Fibroblast of skin of back (primary cell): Measurements from ENCODE around the gene PHKA1. TPM values are rescaled to one million over a fixed set of nuclear protein-coding genes. Genes with fewer than 3 reads are reported as not detected.
"Not testable (repeated sequence)": the region's sequence is repeated elsewhere in the genome, so short reads cannot be mapped to it uniquely, and the experiment has no call there.

Source experiments
- DNase-seq: peaks from one replicate; pipeline ENCODE4 v3.0.0-alpha.2; 2013
- polyA plus RNA-seq, 2 experiments: library from polyadenylated mRNA; unstranded; fragments of 120-200 nt; gene quantifications; one replicate each; pipeline ENCODE4 v1.2.1, GENCODE V29; 2013; ENCODE audit not compliant: insufficient read length in 2 of 2

The PHKA1 gene
- 3.9 TPM for polyA plus RNA-seq (2013, experiment 1 of 2; ENCODE audit: insufficient read length)
- 5.1 TPM for polyA plus RNA-seq (2013, experiment 2 of 2; ENCODE audit: insufficient read length)

- peak; percentile 19 for DNase-seq
Measured at GRCh38 chrX:72713599-72714477, at the start of gene PHKA1. Gene PHKA1, minus strand, starts transcription at chrX:72714306. Its CDS starts 426 bp downstream, at chrX:72713880.

GRCh38 chrX:72760454-72760853 is 46.3 kb upstream of the PHKA1 start:
- not testable (repeated sequence) for DNase-seq

GRCh38 chrX:72748545-72748944 is 34.4 kb upstream of the PHKA1 start:
- DNase-seq = not testable (repeated sequence)

GRCh38 chrX:72745546-72745945 is 31.4 kb upstream of the PHKA1 start:
- DNase-seq = not testable (repeated sequence)

- peak; percentile 79 for DNase-seq
Measured at GRCh38 chrX:72735561-72735960, 21.5 kb upstream of the PHKA1 start.

- DNase-seq = not testable (repeated sequence)
Measured at GRCh38 chrX:72733636-72734035, 19.5 kb upstream of the PHKA1 start.

GRCh38 chrX:72727846-72728245 is 13.7 kb upstream of the PHKA1 start:
- no peak for DNase-seq

- DNase-seq = no peak
Measured at GRCh38 chrX:72716766-72717165, 2.7 kb upstream of the PHKA1 start.

GRCh38 chrX:72715546-72715945 is 1.4 kb upstream of the PHKA1 start:
- DNase-seq = no peak

GRCh38 chrX:72714478-72714916 is 391 bp upstream of the PHKA1 start:
- DNase-seq = peak; percentile 68

- no peak for DNase-seq
Measured at GRCh38 chrX:72713130-72713529, 976 bp downstream of the PHKA1 start.

GRCh38 chrX:72712094-72712755 is 1.9 kb downstream of the PHKA1 start:
- DNase-seq = no peak

GRCh38 chrX:72705814-72706213 is 8.3 kb downstream of the PHKA1 start:
- DNase-seq = no peak

- no peak for DNase-seq
Measured at GRCh38 chrX:72705111-72705510, 9.0 kb downstream of the PHKA1 start.

- no peak for DNase-seq
Measured at GRCh38 chrX:72694170-72694569, 19.9 kb downstream of the PHKA1 start.

GRCh38 chrX:72693477-72693876 is 20.6 kb downstream of the PHKA1 start:
- DNase-seq = no peak

GRCh38 chrX:72687396-72687795 is 26.7 kb downstream of the PHKA1 start:
- DNase-seq = no peak

- peak; percentile 61 for DNase-seq
Measured at GRCh38 chrX:72685810-72686456, 28.2 kb downstream of the PHKA1 start.

GRCh38 chrX:72685018-72685417 is 29.1 kb downstream of the PHKA1 start:
- DNase-seq = no peak

- no peak for DNase-seq
Measured at GRCh38 chrX:72683631-72684030, 30.5 kb downstream of the PHKA1 start.

- DNase-seq = peak; percentile 1
Measured at GRCh38 chrX:72676465-72676864, 37.6 kb downstream of the PHKA1 start.

GRCh38 chrX:72673951-72674350 is 40.2 kb downstream of the PHKA1 start:
- DNase-seq = not testable (repeated sequence)

- not testable (repeated sequence) for DNase-seq
Measured at GRCh38 chrX:72669508-72669907, 44.6 kb downstream of the PHKA1 start.
